Activated CD4-positive, alpha-beta T cell treated with anti-CD3 and anti-CD28 coated beads for 4 hours (primary cell): ENCODE results near the gene KRT27.
"Not testable (repeated sequence)": the region's sequence is repeated elsewhere in the genome, so short reads cannot be mapped to it uniquely, and the experiment has no call there.

Experiments
- DNase-seq, 2 donors: peaks; one replicate each; pipeline ENCODE4 v3.0.0-alpha.2; 2020

Gene KRT27, protein sequence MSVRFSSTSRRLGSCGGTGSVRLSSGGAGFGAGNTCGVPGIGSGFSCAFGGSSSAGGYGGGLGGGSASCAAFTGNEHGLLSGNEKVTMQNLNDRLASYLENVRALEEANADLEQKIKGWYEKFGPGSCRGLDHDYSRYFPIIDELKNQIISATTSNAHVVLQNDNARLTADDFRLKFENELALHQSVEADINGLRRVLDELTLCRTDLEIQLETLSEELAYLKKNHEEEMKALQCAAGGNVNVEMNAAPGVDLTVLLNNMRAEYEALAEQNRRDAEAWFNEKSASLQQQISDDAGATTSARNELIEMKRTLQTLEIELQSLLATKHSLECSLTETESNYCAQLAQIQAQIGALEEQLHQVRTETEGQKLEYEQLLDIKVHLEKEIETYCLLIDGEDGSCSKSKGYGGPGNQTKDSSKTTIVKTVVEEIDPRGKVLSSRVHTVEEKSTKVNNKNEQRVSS

GRCh38 chr17:40782450-40782849 lies at the start of gene KRT27:
Gene KRT27 (minus strand): TSS chr17:40782550. CDS start chr17:40782493, 57 bp downstream.
- no peak for DNase-seq

DNA sequence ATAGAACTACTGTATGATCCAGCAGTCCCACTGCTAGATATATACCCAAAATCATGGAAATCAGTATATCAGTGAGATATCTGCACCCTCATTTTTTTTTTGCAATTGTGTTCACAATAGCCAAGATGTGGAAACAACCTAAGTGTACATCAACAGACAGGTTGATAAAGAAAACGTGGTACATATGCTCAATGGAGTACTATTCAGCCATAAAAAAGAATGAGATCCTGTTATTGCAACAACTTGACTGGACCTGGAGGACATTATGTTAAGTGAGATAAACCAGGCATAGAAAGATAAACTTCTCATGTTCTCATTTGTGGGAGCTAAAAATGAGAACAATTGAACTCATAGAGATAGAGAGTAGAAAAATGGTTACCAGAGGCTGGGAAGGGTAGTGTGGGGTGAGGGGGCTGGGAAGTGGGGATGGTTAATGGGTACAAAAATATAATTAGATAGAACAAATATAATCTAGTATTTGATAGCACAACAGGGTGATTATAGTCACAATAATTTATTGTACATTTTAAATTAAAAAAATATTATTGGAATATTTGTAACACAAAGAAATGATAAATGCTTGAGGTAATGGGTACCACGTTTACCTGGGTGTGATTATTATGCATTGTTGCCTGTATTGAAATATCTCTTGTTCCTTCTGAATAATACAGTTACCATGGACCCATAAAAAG lies 47.9 kb upstream of the KRT27 start:
- DNase-seq, result no peak

GRCh38 chr17:40828454-40829044 lies 46.2 kb upstream of the KRT27 start:
- DNase-seq, result no peak

- DNase-seq, result no peak
These were observed 45.5 kb upstream of the KRT27 start for GRCh38 chr17:40827746-40828453.

- DNase-seq, result no peak
These were observed 43.2 kb upstream of the KRT27 start for GRCh38 chr17:40825599-40825998.

DNA sequence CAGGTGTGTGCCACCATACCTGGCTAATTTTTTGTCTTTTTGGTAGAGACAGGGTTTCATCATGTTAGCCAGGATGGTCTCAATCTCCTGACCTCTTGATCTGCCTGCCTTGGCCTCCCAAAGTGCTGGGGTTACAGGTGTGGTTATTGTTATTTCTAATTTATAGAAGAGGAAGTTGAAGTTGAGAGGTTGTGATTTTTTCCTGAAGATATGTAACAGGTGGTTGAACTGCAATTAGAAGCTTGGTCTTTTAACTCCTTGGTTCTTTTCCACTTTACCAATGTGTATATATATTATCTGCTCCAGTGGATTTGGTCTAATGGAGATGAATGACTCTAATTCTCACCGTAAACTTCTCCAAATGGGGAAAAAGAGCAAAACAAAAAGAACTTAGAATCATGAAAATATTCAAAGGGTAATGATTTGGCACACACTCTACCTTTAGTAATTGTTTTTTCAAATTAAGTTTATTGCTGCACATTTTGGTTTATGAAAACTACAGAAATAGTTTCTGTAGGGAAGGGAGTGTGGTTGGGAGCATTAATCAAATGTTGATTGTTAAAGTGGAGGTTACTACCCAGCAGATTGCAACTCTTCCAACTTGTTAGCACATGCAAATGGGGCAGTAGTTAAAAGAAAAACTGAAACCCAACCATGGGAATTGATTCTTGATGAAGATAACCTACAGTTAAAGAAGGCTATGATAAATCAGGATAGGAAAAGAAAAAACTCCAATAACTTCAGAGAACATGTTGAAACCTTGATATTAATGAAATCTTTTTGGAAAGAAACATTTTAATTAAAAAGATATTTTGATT lies 41.9 kb upstream of the KRT27 start:
- no peak for DNase-seq

GRCh38 chr17:40822132-40822812 lies 39.9 kb upstream of the KRT27 start, which contains the start of gene KRT10:
Gene KRT10 (minus strand): TSS chr17:40822614. CDS start chr17:40822585, 29 bp downstream.
- DNase-seq, result no peak

GRCh38 chr17:40821536-40821935 lies 39.2 kb upstream of the KRT27 start:
- no peak for DNase-seq

GRCh38 chr17:40820228-40820838 lies 38.0 kb upstream of the KRT27 start:
- DNase-seq, result no peak

- no peak for DNase-seq
These were observed 37.3 kb upstream of the KRT27 start for GRCh38 chr17:40819528-40820125.

DNA sequence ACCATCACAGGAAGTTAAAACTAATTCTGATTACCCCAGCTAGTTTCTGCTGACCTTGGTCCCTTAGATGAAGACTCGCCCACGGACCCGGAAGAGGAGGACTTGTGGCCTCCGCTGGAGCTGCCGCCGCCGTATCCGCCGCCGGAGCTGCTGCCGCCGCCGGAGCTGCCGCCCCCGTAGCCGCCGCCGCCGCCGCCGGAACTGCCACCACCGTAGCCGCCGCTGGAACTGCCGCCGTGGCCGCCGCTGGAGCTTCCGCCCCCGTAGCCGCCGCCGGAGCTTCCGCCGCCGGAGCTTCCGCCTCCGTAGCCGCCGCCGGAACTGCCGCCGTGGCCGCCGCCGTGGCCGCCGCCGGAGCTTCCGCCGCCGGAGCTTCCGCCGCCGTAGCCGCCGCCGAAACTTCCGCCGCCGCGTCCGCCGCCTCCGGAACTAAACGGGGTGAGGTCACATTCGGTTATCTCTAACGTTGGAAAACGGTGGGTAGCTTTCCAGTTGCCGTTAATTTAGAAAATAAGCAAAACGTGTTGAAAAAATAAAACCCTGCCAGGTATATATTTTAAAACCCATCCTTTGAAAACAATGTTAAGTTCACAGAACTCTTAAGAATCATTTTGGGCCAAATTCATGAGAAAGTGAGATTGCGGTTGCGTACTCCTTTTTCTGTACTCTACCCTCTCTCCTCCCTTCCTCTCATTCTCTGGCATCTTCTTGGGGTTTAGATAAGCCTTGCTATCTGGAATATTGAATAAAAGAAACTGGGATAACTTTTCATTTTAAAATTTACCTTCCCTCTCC lies 36.6 kb upstream of the KRT27 start:
- DNase-seq, result peak; percentile 78 to 81

DNA sequence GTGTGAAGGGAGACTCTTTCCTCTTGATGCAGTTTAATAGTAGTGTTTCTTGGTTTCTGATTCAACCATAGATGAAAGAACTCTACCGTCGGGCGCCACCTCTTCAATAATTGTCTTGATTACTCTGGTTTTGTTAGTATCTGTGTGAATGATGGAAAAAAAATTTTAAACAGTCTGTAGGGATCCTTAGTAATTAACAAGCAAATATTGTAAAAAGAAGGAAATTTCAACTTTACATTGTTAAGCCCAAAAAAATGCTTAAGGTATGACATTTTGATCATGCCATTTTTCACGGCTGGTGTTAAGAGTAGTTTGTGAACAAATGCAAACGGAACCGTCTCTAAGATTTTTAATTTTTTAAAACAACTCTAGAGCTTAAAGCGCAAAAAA lies 36.0 kb upstream of the KRT27 start:
- DNase-seq, result no peak

DNA sequence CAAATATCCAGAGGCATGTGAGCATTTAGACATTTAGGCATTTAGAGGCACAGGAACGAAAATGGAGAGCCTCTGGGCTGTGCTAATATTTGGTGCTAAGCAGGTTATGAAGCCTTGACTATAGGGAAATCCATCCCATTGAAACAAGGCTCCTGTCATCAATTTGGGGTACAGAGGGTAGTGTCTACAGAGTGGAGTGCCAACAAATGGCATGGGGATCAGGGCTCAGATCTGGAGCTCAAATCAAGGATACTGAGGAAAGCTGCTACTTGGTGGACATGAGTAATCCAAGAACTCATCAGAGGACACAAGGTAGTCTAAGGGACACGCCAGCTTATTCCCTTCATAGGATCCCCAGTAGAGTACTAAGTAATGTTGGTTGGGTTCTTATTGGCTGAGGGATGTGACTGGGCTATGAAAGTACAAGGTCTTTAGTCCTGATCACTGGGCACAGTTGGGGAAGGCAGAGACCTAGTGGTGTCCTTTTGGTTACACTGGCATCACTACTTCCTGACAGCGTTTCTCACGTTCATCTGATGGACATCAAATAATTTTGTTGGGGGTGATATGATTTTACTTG lies 34.8 kb upstream of the KRT27 start:
- DNase-seq, result no peak

GRCh38 chr17:40816569-40816968 lies 34.2 kb upstream of the KRT27 start:
- no peak for DNase-seq

DNA sequence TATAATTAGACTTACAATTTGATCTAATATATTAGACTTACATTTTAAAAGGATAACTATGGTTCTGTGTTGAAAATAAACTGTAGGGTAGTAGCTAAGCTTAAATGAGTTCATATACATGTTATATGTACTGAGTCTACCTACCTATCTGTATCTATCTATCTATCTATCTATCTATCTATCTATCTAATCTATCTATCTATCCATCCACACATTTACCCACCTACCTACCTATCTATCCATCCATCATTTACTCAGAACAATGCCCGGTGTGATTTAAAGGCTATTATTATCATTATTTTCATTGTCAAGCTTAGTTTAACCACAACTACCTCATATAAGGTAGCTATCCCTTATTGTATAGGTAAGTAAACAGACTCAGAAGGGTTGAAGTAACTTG lies 33.0 kb upstream of the KRT27 start:
- DNase-seq, result no peak

DNA sequence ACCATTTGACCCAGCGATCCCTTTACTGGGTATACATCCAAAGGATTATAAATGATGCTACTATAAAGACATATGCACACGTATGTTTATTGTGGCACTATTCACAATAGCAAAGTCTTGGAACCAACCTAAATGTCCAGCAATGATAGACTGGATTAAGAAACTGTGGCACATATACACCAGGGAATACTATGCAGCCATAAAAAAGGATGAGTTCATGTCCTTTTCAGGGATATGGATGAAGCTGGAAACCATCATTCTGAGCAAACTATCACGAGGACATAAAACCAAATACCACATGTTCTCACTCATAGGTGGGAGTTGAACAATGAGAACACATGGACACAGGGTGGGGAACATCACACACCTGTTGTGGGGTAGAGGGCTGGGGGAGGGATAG lies 32.3 kb upstream of the KRT27 start:
- not testable (repeated sequence) for DNase-seq

DNA sequence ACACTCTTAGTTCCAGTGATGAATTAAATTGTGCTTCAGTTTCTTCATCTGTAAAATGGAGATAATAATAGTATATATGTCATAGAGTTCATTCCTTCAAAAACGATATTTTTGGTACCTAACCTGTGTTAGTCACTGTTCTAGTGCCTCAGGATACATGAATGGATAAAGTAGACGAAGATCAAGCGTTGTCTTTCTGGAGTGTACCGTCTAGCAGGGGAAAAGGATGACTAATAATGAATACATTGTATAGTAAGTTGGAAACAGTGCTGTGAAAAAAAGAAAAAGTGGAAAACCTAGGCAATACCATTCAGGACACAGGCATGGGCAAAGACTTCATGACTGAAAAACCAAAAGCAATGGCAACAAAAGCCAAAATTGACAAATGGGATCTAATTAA lies 31.5 kb upstream of the KRT27 start:
- DNase-seq, result no peak

- no peak for DNase-seq
These were observed 30.3 kb upstream of the KRT27 start for GRCh38 chr17:40812639-40813038.

DNA sequence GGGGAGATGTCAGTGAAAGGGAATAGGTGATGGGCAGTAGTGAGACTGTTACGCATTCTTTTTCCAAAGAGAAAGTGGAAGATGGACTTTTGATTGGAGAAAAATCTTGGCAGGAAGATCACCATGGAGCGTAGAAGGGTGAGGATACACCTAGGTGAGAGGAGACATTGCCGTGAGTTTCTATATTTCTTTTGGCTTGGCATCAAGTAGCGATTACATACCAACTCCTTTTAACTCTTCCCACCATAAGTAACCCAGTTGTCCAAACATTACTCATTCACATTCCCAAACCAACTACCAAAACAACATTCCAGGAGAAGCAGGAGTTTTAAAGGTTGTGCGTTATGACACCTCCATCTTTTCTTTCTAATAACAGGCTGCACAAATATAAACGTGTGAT lies 28.1 kb upstream of the KRT27 start:
- DNase-seq, result no peak
